Uterus (tissue), 2 donors: ENCODE measurements around the gene ARHGAP1.

ENCODE experiments used
- POLR2A ChIP-seq, 2 donors: fragments of 450-650 bp; IDR thresholded peaks; one replicate each; pipeline ENCODE4 v1.6.1; 2016; ENCODE audit warnings: antibody characterized with exemption in 2 of 2, mild to moderate bottlenecking in 1 of 2, moderate library complexity in 1 of 2
- TF ChIP-seq, protein P1 (sequence below), 4 experiments: fragments of 200-600 bp in 2 of 4; fragments of 450-650 bp in 2 of 4; sonication (generic) in 2 of 4; IDR thresholded peaks; one replicate each; pipeline ENCODE4 v1.5.1; 2016 to 2019; ENCODE audit warnings: antibody characterized with exemption in 4 of 4, mild to moderate bottlenecking in 2 of 4, moderate library complexity in 1 of 4

DNA sequence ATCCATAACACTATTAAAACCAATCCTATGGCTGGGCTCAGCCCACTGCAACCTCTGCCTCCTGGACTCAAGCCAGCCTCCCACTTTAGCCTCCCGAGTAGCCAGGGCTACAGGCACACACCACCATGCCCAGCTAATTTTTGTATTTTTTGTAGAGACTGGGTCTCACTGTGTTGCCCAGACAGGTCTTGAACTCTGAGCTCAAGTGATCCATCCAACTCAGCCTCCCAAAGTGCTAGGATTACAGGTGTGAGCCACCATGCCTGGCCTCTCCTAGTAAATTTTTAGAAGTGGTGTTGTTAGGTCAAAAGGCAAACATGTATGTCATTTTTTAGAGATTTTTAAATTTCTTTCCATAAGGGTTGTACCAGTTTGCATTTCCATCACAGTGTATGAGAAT lies 32.8 kb upstream of the ARHGAP1 start:
- TF ChIP-seq, protein P1, sequence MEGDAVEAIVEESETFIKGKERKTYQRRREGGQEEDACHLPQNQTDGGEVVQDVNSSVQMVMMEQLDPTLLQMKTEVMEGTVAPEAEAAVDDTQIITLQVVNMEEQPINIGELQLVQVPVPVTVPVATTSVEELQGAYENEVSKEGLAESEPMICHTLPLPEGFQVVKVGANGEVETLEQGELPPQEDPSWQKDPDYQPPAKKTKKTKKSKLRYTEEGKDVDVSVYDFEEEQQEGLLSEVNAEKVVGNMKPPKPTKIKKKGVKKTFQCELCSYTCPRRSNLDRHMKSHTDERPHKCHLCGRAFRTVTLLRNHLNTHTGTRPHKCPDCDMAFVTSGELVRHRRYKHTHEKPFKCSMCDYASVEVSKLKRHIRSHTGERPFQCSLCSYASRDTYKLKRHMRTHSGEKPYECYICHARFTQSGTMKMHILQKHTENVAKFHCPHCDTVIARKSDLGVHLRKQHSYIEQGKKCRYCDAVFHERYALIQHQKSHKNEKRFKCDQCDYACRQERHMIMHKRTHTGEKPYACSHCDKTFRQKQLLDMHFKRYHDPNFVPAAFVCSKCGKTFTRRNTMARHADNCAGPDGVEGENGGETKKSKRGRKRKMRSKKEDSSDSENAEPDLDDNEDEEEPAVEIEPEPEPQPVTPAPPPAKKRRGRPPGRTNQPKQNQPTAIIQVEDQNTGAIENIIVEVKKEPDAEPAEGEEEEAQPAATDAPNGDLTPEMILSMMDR (IDR thresholded peaks at IDR 0.05) = no peak
- TF ChIP-seq POLR2A (IDR thresholded peaks at IDR 0.05) = no peak
